ENCODE results near the gene ALDH3B2. TPM values are rescaled to one million over a fixed set of nuclear protein-coding genes. Genes with fewer than 3 reads are reported as not detected.
"Not testable (repeated sequence)": the region's sequence is repeated elsewhere in the genome, so short reads cannot be mapped to it uniquely, and the experiment has no call there.

The ALDH3B2 gene
- total RNA-seq, 1 donor from 2014 or later: 4.8 TPM

DNA sequence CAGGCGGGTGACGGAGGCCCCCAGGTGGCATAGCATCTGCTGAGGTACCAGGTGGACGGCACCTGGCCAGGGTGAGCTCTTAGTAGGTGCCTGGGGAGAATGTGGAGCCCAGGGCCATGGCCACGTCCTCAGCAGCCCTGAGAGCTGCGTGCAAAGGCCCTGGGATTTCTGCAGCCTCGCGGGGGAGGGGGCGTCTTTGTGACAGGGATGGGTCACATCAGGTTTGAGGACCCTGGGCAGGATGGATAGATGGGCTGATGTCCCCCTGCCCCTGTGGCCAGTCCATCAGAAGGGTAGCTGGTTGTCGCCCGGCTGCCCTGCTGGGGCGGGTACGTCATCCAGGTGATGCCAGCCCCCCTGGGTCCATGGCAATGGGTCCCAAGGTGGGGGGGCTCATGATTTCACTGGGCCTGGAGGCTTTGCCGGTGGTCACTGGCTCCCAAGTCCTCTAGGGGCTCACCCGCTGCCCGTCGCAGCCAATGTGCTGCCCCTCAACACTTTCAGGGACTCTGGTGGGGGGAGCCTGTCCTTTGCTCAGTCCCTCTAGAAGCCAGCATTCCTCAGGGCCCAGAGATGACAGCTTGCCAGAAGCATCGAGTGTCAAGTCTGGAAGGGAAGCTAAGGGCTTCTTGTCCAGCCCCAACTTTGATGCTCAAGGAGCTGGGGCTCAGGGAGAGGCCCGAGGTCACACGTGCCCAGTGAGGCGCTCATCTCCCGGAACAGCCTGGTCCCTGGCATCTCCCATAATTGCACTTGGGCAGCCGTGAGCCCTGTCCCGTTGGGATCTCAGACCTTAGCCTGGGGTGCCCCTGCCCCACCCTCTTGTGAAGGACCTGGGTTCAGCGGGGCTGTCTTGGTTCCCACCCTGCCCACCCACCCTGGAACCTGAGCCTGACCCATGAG, 35.6 kb downstream of the ALDH3B2 start:
- H3K27me3 Mint-ChIP-seq: peaks cover 5% of the 10 kb centered on the region

DNA sequence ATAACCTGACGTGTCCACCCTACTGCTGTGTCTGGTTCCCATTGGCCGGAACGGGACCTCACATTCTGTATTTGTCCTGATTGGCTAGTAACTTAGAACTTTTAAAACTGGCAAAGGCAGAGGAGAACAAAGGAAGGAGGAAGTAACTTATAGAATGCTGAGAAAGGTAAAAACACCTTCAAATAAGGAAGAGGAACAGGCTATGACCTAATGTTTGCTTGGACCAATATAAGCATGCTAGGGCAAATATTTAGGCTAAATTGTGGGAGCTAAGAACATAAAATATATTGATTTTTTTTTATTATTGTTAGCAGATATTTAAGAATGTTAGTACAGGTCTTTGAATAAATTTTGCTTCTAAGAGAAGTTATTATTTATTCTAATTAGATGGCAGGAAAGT, 37.0 kb downstream of the ALDH3B2 start:
- not testable (repeated sequence) for DNase-seq (ENCODE audit: extremely low spot score, unreplicated experiment); H3K36me3 Mint-ChIP-seq; H3K27ac Mint-ChIP-seq; H3K4me1 Mint-ChIP-seq (ENCODE audit: unreplicated experiment); H3K9me3 Mint-ChIP-seq; H3K4me3 Mint-ChIP-seq; H3K27me3 Mint-ChIP-seq

More for the DNA sequence above, 35.6 kb downstream of the ALDH3B2 start:
- no peaks in the 10 kb centered on the region for H3K4me1 Mint-ChIP-seq (ENCODE audit: unreplicated experiment)
- no peak overlapping the region for H3K4me3 Mint-ChIP-seq
- DNase-seq (ENCODE audit: extremely low spot score, unreplicated experiment): peak; percentile 64
- H3K27ac Mint-ChIP-seq: no peak overlapping the region
- no peaks in the 10 kb centered on the region for H3K36me3 Mint-ChIP-seq
- TF ChIP-seq, protein P1, sequence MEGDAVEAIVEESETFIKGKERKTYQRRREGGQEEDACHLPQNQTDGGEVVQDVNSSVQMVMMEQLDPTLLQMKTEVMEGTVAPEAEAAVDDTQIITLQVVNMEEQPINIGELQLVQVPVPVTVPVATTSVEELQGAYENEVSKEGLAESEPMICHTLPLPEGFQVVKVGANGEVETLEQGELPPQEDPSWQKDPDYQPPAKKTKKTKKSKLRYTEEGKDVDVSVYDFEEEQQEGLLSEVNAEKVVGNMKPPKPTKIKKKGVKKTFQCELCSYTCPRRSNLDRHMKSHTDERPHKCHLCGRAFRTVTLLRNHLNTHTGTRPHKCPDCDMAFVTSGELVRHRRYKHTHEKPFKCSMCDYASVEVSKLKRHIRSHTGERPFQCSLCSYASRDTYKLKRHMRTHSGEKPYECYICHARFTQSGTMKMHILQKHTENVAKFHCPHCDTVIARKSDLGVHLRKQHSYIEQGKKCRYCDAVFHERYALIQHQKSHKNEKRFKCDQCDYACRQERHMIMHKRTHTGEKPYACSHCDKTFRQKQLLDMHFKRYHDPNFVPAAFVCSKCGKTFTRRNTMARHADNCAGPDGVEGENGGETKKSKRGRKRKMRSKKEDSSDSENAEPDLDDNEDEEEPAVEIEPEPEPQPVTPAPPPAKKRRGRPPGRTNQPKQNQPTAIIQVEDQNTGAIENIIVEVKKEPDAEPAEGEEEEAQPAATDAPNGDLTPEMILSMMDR (conservative IDR thresholded peaks at IDR 0.05): no peak
- no peaks in the 10 kb centered on the region for H3K9me3 Mint-ChIP-seq

GRCh38 chr11:67636962-67637361, 37.5 kb downstream of the ALDH3B2 start:
- Mint-ChIP-seq H3K27me3 (peaks cover 5% of the 10 kb centered on the region), H3K27ac (no peak overlapping the region), H3K36me3 (no peaks in the 10 kb centered on the region), H3K4me3 (no peak overlapping the region), H3K4me1 (ENCODE audit: unreplicated experiment) (no peaks in the 10 kb centered on the region), H3K9me3 (no peaks in the 10 kb centered on the region)
- TF ChIP-seq, protein P1 (conservative IDR thresholded peaks at IDR 0.05): no peak
- DNase-seq (ENCODE audit: extremely low spot score, unreplicated experiment): no peak

GRCh38 chr11:67635231-67635521, 39.2 kb downstream of the ALDH3B2 start:
- no peaks in the 10 kb centered on the region for H3K9me3 Mint-ChIP-seq
- DNase-seq (ENCODE audit: extremely low spot score, unreplicated experiment): no peak
- TF ChIP-seq, protein P1 (conservative IDR thresholded peaks at IDR 0.05): no peak
- no peaks in the 10 kb centered on the region for H3K36me3 Mint-ChIP-seq
- no peaks in the 10 kb centered on the region for H3K4me1 Mint-ChIP-seq (ENCODE audit: unreplicated experiment)
- no peak overlapping the region for H3K4me3 Mint-ChIP-seq
- H3K27me3 Mint-ChIP-seq: peaks cover 3% of the 10 kb centered on the region
- no peak overlapping the region for H3K27ac Mint-ChIP-seq

- Mint-ChIP-seq H3K27ac (no peak overlapping the region), H3K9me3 (no peaks in the 10 kb centered on the region), H3K4me1 (ENCODE audit: unreplicated experiment) (no peaks in the 10 kb centered on the region), H3K4me3 (no peak overlapping the region), H3K36me3 (no peaks in the 10 kb centered on the region), H3K27me3 (no peaks in the 10 kb centered on the region)
- TF ChIP-seq, protein P1 (conservative IDR thresholded peaks at IDR 0.05): no peak
- no peak for DNase-seq (ENCODE audit: extremely low spot score, unreplicated experiment)
Measured at GRCh38 chr11:67634366-67635230, 39.8 kb downstream of the ALDH3B2 start.
